Measurements from ENCODE around the gene CAD.

Gene CAD

GRCh38 chr2:27281855-27282559, 64.8 kb downstream of the CAD start, which contains the start of gene TRIM54:
Gene TRIM54, plus strand, starts transcription at chr2:27282429. Its CDS starts 303 bp downstream, at chr2:27282732.
- DNase-seq (ENCODE audit: low read depth), result no peak

GRCh38 chr2:27282892-27283291, 65.7 kb downstream of the CAD start:
- no peak for DNase-seq (ENCODE audit: low read depth)

GRCh38 chr2:27284996-27285395, 67.8 kb downstream of the CAD start:
- no peak for DNase-seq (ENCODE audit: low read depth)

GRCh38 chr2:27285481-27285880, 68.3 kb downstream of the CAD start:
- no peak for DNase-seq (ENCODE audit: low read depth)

- DNase-seq (ENCODE audit: low read depth), result no peak
Measured at GRCh38 chr2:27288610-27289009, 71.4 kb downstream of the CAD start.

- DNase-seq (ENCODE audit: low read depth), result no peak
Measured at GRCh38 chr2:27290549-27290948, 73.4 kb downstream of the CAD start.

- DNase-seq (ENCODE audit: low read depth), result no peak
Measured at GRCh38 chr2:27291865-27292264, 74.7 kb downstream of the CAD start.
